ENCODE results near the gene TFRC.
"Not testable (repeated sequence)": the region's sequence is repeated elsewhere in the genome, so short reads cannot be mapped to it uniquely, and the experiment has no call there.

TFRC gene

GRCh38 chr3:196004359-196005052 lies 77.4 kb downstream of the TFRC start:
- not testable (repeated sequence) for DNase-seq (ENCODE audit: low read depth)

GRCh38 chr3:196003611-196004010 lies 78.3 kb downstream of the TFRC start:
- DNase-seq (ENCODE audit: low read depth), result no peak

- DNase-seq (ENCODE audit: low read depth), result not testable (repeated sequence)
Measured at GRCh38 chr3:196002721-196003120, 79.2 kb downstream of the TFRC start.

- not testable (repeated sequence) for DNase-seq (ENCODE audit: low read depth)
Measured at GRCh38 chr3:196001240-196001639, 80.7 kb downstream of the TFRC start.

- DNase-seq (ENCODE audit: low read depth), result not testable (repeated sequence)
Measured at GRCh38 chr3:196000360-196000950, 81.4 kb downstream of the TFRC start.

GRCh38 chr3:195999896-196000295 lies 82.0 kb downstream of the TFRC start:
- no peak for DNase-seq (ENCODE audit: low read depth)
